ENCODE measurements around the gene PPFIBP1. TPM values are rescaled to one million over a fixed set of nuclear protein-coding genes. Genes with fewer than 3 reads are reported as not detected.

PPFIBP1 gene
- total RNA-seq, 4 donors from 2014 or later = 36.7 to 115 (median 41.5) TPM

DNA sequence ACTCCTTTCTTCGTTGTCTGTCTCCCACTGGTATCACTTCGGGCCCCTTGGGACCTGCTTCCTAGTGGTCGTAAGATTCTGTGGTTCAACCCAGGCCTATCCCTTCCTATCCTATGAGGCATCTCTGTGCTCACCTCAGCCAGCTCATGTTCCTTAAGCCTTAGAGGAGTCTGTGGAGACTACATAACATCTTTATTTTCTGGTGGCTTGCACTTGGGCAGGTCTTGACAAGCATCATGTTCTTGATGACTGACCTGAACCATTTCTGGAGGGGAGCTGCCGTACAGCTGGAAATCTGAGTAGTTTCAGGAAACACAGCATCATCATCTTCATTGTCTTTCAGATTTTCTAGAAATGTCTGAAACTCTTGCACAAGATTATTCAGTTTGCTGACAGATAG is 69.3 kb downstream of the PPFIBP1 start:
- TF ChIP-seq, protein P1, sequence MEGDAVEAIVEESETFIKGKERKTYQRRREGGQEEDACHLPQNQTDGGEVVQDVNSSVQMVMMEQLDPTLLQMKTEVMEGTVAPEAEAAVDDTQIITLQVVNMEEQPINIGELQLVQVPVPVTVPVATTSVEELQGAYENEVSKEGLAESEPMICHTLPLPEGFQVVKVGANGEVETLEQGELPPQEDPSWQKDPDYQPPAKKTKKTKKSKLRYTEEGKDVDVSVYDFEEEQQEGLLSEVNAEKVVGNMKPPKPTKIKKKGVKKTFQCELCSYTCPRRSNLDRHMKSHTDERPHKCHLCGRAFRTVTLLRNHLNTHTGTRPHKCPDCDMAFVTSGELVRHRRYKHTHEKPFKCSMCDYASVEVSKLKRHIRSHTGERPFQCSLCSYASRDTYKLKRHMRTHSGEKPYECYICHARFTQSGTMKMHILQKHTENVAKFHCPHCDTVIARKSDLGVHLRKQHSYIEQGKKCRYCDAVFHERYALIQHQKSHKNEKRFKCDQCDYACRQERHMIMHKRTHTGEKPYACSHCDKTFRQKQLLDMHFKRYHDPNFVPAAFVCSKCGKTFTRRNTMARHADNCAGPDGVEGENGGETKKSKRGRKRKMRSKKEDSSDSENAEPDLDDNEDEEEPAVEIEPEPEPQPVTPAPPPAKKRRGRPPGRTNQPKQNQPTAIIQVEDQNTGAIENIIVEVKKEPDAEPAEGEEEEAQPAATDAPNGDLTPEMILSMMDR (IDR thresholded peaks at IDR 0.05; ENCODE audit: low read depth) = no peak

DNA sequence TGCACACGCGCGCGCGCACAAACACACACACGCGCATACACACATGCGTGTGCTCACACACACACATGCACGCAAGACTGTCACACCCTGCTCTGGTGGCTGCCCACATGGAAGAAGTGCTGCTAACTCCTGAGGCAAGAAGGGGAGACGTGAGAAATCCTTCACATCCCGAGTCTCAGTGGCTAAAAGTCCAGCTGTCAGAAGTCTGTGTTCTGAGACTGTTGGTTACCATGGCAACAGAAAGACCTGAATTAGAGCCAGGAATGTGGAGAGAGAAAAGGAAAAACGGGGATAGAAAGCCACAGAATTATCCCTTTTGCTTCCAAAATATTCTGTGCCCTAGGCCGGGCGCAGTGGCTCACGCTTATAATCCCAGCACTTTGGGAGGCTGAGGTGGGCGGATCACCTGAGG is 71.2 kb downstream of the PPFIBP1 start:
- TF ChIP-seq, protein P1 (IDR thresholded peaks at IDR 0.05; ENCODE audit: low read depth) = no peak

DNA sequence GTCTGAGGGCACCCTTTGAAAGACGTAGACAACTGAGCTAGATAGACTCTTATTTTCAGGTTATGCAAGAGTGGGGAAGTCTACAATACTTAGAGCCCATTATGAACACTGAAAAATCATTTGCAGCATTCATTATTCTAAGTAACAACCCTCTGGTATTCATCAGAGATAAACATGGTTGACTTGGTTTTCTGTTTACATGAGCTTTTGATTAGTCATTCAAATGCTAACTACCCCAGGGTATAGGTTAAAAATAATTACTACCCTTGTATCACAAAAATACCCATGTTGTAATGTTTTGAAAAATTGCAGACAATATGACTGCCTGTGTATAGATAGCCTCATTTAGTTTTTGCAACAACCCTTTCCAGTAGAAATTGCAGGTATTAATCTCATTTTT is 78.5 kb downstream of the PPFIBP1 start:
- TF ChIP-seq, protein P1 (IDR thresholded peaks at IDR 0.05; ENCODE audit: low read depth) = no peak

DNA sequence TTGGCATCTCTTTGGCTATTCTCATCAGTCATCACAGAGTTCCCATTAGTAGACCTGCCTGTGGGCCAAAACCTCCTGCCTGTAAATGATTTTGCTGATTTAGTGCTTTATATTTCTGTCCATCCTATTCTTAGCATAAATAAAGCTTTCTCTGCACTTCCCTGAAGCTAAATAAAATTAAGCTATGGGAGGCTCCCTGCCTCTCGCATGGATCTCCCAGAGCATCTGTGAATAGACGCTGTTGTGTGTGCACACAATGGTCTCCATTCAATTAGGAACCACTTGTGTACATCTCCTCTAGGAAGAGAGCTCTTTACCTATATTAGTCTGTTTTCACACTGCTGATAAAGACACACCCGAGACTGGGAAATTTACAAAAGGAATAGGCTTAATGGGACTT is 80.4 kb downstream of the PPFIBP1 start:
- TF ChIP-seq, protein P1 (IDR thresholded peaks at IDR 0.05; ENCODE audit: low read depth) = no peak

DNA sequence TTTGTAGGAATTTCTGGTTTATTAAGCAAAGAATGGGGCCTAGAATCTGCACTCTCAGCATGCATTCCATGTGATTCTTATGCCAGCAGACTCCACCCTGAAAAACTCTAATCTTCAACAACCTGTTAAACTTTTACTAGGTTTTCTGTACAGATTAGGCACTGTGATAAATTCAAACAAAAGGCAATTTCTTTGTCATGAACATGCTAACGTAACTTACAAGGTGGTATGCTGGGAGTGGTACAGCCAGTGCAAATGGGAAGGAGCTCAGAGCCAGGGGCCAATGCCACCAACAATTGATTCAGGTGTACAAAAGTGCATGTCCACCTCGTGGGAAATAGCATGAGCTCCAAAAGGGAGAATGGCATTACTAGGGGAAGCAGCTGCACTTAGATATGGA is 83.0 kb downstream of the PPFIBP1 start:
- TF ChIP-seq, protein P1 (IDR thresholded peaks at IDR 0.05; ENCODE audit: low read depth) = no peak

DNA sequence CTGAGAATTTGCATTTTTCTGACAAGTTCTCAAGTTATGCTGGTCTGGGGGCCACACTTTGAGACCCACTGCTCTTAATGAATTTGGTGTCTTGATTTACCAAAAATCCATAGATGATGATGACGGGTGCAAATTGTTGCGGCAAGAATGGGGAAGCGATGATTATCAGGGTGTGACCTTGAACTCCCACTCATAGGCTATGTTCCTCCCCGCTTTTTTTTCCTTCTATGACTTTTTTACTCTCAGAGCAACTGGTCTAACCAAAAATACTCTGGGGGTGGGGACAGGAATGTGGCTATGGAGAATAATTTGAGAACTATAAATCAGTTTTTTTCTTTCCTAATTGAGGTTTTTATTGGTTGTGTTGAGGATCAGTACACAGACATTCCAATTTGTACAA is 83.6 kb downstream of the PPFIBP1 start:
- TF ChIP-seq, protein P1 (IDR thresholded peaks at IDR 0.05; ENCODE audit: low read depth) = no peak

DNA sequence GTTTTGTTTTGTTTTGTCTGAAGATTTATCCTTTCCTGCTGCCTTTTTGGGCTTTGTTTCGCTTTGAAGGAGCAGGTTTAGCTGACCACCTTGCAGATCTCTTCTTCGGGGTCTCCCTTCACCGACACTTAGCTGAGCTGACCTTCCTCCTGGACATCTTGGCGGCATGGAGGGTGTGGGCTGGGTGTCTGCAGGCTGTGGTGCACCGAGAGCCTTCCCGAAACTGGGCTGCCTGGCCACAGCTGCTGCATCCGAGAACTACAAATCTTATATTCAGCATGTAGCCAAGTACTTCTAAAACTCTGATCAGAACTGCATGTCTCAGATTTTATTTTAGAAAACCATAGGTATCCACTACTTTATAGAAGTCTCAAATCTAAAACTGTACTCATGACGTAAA is 84.9 kb downstream of the PPFIBP1 start:
- TF ChIP-seq, protein P1 (IDR thresholded peaks at IDR 0.05; ENCODE audit: low read depth) = no peak

Measured in subcutaneous adipose tissue (tissue), 4 donors.